ENCODE measurements around the gene PRRG2.

DNA sequence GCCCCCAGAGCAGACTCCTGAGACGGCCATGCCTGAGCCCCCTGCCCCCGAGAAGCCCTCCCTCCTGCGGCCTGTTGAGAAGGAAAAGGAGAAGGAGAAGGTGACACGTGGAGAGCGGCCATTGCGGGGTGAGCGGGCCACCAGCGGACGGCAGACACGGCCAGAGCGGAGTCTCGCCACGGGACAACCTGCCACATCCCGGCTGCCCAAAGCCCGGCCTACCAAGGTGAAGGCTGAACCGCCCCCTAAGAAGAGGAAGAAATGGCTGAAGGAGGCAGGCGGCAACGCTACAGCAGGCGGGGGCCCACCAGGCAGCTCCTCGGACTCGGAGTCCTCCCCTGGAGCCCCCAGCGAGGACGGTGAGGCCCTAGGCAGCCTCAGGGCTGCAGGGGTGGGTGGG lies 34.7 kb downstream of the PRRG2 start:
- TF ChIP-seq, protein P1, sequence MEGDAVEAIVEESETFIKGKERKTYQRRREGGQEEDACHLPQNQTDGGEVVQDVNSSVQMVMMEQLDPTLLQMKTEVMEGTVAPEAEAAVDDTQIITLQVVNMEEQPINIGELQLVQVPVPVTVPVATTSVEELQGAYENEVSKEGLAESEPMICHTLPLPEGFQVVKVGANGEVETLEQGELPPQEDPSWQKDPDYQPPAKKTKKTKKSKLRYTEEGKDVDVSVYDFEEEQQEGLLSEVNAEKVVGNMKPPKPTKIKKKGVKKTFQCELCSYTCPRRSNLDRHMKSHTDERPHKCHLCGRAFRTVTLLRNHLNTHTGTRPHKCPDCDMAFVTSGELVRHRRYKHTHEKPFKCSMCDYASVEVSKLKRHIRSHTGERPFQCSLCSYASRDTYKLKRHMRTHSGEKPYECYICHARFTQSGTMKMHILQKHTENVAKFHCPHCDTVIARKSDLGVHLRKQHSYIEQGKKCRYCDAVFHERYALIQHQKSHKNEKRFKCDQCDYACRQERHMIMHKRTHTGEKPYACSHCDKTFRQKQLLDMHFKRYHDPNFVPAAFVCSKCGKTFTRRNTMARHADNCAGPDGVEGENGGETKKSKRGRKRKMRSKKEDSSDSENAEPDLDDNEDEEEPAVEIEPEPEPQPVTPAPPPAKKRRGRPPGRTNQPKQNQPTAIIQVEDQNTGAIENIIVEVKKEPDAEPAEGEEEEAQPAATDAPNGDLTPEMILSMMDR (conservative IDR thresholded peaks at IDR 0.05; ENCODE audit: low read length), result no peak
- TF ChIP-seq EZH2phosphoT487 (IDR thresholded peaks at IDR 0.05; ENCODE audit: borderline replicate concordance), result no peak
